Astrocyte of the cerebellum (primary cell): ENCODE results near the gene CPAMD8.

Source experiments
- DNase-seq: peaks from one replicate; pipeline ENCODE4 v3.0.0-alpha.2; 2011; ENCODE audit warnings: low read depth
- H3K4me3 ChIP-seq: 2 replicates; pipeline ENCODE4 v1.5.1; 2011; ENCODE audit warnings: mild to moderate bottlenecking, low read depth, low read length, moderate library complexity
- CTCF ChIP-seq: IDR thresholded peaks from 2 replicates; pipeline ENCODE4 v1.5.1; 2012; ENCODE audit warnings: low read length, low read depth, moderate library complexity, mild to moderate bottlenecking; ENCODE audit errors: missing control alignments
- in situ Hi-C: cut with HindIII; loops from 2 replicates; pipeline ENCODE4 v1.10.0; 2017; ENCODE audit warnings: low sequenced_read_pairs

The CPAMD8 gene

GRCh38 chr19:16915734-16916133, 110.9 kb downstream of the CPAMD8 start:
- in situ Hi-C loops, result no loop called here
- no peak for TF ChIP-seq CTCF
- DNase-seq, result no peak
- H3K4me3 ChIP-seq, result no peak overlapping the region

- TF ChIP-seq CTCF, result no peak
- no peak for DNase-seq
- in situ Hi-C loops, result no loop called here
These were observed 111.5 kb downstream of the CPAMD8 start for GRCh38 chr19:16915135-16915534.

GRCh38 chr19:16914421-16914820, 112.2 kb downstream of the CPAMD8 start:
- no peak overlapping the region for H3K4me3 ChIP-seq
- no peak for DNase-seq
- TF ChIP-seq CTCF, result no peak
- in situ Hi-C loops, result no loop called here

More at GRCh38 chr19:16915135-16915534, 111.5 kb downstream of the CPAMD8 start:
- no peak overlapping the region for H3K4me3 ChIP-seq

GRCh38 chr19:16912780-16913179, 113.8 kb downstream of the CPAMD8 start:
- TF ChIP-seq CTCF, result no peak
- in situ Hi-C loops, result no loop called here
- H3K4me3 ChIP-seq, result no peak overlapping the region
- DNase-seq, result no peak

GRCh38 chr19:16911046-16911445, 115.6 kb downstream of the CPAMD8 start:
- no peak for TF ChIP-seq CTCF
- H3K4me3 ChIP-seq, result no peak overlapping the region
- in situ Hi-C loops, result no loop called here
- no peak for DNase-seq

GRCh38 chr19:16908759-16909158, 117.9 kb downstream of the CPAMD8 start:
- in situ Hi-C loops, result no loop called here
- DNase-seq, result no peak
- no peak for TF ChIP-seq CTCF
- H3K4me3 ChIP-seq, result no peak overlapping the region

GRCh38 chr19:16904599-16904998, 122.0 kb downstream of the CPAMD8 start:
- no peak for DNase-seq
- no peak for TF ChIP-seq CTCF
- no peak overlapping the region for H3K4me3 ChIP-seq
- in situ Hi-C loops, result no loop called here
